Activated CD8-positive, alpha-beta memory T cell treated with anti-CD3 and anti-CD28 coated beads, Interleukin-2, amount 50 U/mL, for 4 hours (primary cell): ENCODE measurements around the gene CNTN3.

Experiments
- DNase-seq: peaks from one replicate; pipeline ENCODE4 v3.0.0-alpha.2; 2020

Gene CNTN3

GRCh38 chr3:74614107-74614967 is at the start of gene CNTN3:
CNTN3 (minus strand) TSS chr3:74614659; CDS start chr3:74521112, 93,547 bp downstream.
- DNase-seq, result no peak

GRCh38 chr3:74663178-74663577 is 48.7 kb upstream of the CNTN3 start:
- DNase-seq, result no peak

- DNase-seq, result no peak
Measured at GRCh38 chr3:74661672-74662071, 47.2 kb upstream of the CNTN3 start.

DNA sequence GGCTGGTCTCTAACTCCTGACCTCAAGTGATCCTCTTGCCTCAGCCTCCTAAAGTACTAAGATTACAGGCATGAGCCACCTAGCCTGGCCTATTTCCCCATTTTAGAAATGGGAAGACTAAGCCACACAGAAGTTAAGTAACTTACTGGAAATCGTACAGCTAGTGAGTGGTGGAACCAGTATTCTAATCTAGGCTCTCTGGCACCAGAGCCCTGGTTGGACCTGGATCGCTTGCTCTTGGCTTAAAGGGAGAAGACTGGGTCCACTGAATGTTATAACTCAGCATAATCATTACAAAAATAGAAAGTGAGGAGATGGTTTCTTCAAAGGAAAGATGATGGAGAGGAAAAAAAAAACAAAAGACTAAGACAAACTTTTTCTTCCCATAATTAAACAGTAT is 37.4 kb upstream of the CNTN3 start:
- no peak for DNase-seq

GRCh38 chr3:74651292-74651691 is 36.8 kb upstream of the CNTN3 start:
- DNase-seq, result no peak

- DNase-seq, result no peak
Measured at GRCh38 chr3:74648107-74648506, 33.6 kb upstream of the CNTN3 start.

- DNase-seq, result no peak
Measured at GRCh38 chr3:74646094-74646493, 31.6 kb upstream of the CNTN3 start.

DNA sequence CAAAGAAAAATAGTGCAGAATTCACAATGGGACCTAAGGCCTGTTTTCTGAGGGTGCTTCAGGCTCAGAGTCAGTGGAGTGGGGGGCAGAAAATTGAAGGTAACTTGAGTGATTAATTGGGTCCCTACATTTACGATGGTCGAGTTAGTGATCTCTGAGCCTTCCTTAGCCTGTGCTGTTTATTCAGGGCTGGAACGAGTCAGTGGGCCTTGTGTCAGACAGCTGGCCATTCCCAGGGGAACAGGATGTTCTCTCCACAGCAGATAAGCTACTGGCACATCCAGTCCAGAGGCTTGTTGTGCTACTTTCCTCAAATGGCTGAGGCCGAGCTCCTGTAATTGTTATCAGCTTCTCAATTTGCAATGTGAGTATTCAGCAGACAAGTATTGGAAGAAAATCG is 29.2 kb upstream of the CNTN3 start:
- no peak for DNase-seq

- no peak for DNase-seq
Measured at GRCh38 chr3:74642876-74643275, 28.4 kb upstream of the CNTN3 start.

GRCh38 chr3:74640211-74640610 is 25.8 kb upstream of the CNTN3 start:
- DNase-seq, result no peak

DNA sequence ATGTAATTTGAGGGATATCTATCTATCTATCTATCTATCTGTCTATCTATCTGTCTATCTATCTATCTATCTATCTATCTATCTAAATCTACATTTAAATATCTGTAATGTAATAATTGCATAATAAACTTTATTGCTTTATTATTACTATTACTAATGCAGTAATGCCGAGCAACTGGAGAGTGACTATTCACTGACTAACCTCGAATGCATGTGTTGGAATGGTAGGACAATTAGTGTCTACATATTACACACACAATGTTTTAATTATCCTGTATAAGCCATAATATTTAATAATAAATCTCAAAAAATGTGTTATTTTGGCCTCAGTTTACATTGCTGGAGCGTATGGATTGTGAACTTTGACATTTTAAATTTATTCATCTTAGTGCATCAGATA is 25.2 kb upstream of the CNTN3 start:
- no peak for DNase-seq

DNA sequence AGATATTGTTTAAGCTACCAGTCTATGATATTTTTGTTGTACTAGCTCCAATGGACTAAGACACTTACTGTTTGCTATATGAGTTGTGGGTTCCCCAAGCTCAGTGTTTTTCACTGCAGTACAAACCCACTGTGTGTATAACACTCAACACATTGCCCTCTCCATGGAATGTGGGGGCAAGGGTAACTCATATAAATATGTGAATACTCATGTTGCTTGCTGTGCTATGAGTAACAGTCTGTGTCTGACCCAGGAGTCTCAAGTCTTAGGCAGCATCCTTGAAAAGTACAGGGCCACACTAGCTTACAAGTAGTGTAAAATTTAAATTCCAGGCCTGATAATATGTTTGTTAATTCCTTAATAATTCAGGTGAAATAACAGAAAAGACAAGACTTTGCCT is 22.5 kb upstream of the CNTN3 start:
- no peak for DNase-seq

- DNase-seq, result no peak
Measured at GRCh38 chr3:74633021-74633420, 18.6 kb upstream of the CNTN3 start.

DNA sequence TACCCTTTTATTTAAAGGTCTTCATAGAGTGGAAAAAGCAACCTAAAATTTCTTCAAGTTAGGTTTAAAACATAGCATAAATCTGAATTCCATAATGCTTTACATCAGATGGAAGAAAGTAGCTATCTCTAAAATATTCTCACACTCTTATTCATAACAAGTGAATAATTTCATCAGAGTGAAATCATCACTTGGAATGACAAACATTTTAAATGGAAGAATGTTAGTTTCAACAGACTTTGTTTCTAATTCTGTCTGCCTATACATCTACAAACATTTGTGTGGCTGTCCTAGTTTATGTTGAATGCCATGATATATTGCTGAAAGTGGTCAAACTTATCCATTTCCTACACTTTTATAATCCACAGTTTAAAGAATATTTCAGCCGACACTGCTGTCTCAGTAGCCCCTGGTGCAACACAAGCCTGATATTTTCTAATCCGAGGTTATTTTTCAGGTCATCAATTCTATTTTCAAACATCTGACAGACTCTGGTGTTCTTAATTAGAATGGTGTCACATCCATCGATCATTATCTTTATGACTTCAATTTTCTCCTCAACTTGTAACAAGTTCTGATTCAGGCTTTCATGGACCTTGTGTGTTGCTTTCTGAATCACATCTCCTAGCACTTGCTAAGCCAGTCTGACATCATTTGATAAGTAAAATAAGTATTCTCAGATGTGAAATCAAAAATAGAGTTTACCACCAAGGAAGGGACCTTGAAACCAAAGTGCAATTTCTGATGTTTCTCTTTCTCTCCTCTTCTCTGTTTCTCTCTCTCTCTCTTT is 17.1 kb upstream of the CNTN3 start:
- DNase-seq, result no peak

DNA sequence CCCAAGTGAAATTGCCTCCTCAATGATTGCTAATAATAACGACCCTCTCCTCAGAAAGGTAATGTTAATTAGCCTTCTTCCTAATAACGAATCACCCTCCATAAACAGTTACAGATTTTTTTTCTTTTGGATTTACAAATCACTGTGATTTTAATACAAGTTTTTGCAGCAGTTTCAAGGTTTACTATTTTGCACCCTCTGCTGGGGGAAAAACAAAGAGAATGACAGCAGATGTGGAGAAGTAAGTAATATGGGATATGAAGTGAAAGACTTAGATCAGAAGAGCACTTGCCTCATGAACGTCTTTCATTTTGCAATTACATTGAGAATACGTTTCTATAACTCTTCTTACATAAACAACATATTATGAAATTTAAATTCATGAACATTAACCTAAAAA is 16.1 kb upstream of the CNTN3 start:
- DNase-seq, result no peak

- DNase-seq, result no peak
Measured at GRCh38 chr3:74626011-74626410, 11.6 kb upstream of the CNTN3 start.

DNA sequence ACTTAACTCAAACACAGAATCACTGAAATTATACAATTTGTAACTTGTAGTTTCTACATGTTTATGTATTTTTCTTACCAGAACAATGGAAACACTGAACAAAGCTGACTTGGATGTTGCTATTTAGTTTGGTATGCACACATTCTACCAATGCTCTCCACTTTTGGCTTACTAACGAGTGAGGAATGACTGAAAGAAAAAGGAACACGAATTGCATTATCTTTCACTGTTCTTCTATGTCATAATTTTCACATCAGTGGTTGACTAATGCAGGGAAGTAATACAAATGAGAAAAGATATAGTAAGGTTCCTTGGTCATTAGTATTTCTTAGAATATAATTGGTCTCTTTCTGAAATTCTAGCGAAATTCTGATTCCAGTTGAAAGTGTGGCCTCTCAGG is 9.8 kb upstream of the CNTN3 start:
- no peak for DNase-seq

- DNase-seq, result no peak
Measured at GRCh38 chr3:74623261-74623836, 8.9 kb upstream of the CNTN3 start.

GRCh38 chr3:74621581-74621980 is 7.1 kb upstream of the CNTN3 start:
- no peak for DNase-seq

- DNase-seq, result no peak
Measured at GRCh38 chr3:74617776-74618175, 3.3 kb upstream of the CNTN3 start.

DNA sequence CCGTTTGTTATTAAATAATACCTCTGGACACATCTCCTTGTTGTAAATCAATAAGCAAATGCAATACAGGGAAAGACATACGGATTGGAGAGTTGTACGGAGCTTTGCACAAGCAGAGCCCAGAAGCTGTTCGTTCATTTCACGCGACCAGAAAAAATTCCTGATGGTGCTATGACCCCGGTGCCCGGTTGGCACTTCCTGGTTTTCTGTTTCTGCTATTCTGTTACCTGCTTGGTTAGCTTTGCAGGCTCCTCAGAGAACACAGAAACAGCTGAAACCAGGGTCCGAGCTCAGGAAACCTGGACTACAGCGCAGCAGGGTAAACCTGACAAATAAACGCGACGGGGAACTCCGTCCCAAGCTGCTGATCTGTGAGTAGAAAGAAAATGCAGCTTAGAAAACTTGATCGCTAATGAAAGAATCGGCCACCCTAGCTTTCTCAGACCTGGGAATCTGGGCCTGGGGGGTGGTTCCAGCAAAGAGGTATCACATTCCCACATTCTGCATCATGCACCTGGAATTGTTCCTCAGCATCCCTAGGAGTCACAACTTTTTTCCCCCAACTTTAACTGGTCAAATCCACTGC is 845 bp downstream of the CNTN3 start:
- no peak for DNase-seq

GRCh38 chr3:74613060-74613459 is 1.4 kb downstream of the CNTN3 start:
- DNase-seq, result no peak

DNA sequence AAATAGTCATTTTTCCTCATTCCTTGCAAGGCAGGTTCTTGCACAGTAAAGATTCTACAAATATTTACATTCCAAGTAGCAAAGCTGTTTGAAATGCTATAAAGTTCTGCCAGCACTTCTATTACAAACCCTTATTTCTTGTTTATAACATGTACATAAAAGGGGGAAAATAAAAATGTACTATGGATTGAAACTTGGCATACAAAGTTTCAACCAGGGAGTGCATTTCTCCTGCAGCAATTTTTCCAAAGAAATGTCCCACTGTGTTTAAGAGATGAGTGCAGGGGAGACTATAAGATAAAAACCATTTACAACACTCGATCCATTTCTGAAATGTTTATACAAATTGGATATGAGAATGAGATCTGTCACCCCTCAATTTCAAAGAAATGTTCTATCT is 3.3 kb downstream of the CNTN3 start:
- no peak for DNase-seq

DNA sequence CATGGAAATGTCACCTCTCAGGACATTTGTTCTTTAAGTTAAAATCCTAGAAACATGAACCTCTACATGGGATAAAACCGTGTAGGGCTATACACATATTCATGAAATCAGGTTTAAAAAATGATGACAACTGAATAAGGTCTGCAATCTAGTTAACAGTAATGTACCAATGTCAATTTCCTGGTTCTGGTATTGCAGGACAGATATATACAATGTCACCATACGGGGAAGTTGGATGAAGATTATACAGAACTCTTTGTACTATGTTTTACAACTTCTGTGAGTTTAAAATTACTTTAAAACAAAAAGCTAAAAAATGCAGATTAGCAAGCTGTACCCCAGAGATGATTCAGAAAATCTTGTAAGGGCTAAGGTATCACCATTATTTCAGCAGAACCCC is 6.7 kb downstream of the CNTN3 start:
- DNase-seq, result no peak
